Thyroid gland (tissue), 4 donors: Measurements from ENCODE around the gene RAB6B. TPM values are rescaled to one million over a fixed set of nuclear protein-coding genes. Genes with fewer than 3 reads are reported as not detected.

Experiments
- DNase-seq, 2 donors: peaks; one replicate each; pipeline ENCODE4 v3.0.0-alpha.2; 2019
- H3K27ac ChIP-seq, 3 donors: fragments of 200-600 bp; sonication (generic); 1 replicate in 2 of 3; 2 replicates in 1 of 3; pipeline ENCODE4 v1.5.1; 2016 to 2019; ENCODE audit warnings: mild to moderate bottlenecking in 1 of 3, moderate library complexity in 1 of 3
- H3K27me3 ChIP-seq: fragments of 200-600 bp; sonication (generic); one replicate; pipeline ENCODE4 v1.5.1; 2019
- H3K36me3 ChIP-seq, 2 donors: fragments of 200-600 bp; sonication (generic); one replicate each; pipeline ENCODE4 v1.5.1; 2016 to 2019
- H3K4me1 ChIP-seq, 2 donors: fragments of 200-600 bp; sonication (generic); one replicate each; pipeline ENCODE4 v1.5.1; 2017 to 2019
- H3K4me3 ChIP-seq, 3 donors: fragments of 200-600 bp; sonication (generic); replicated peaks in 1 of 3; 1 replicate in 2 of 3; 2 replicates in 1 of 3; pipeline ENCODE4 v1.5.1; 2016; ENCODE audit warnings: mild to moderate bottlenecking in 1 of 3
- H3K9me3 ChIP-seq: fragments of 200-600 bp; sonication (generic); one replicate; pipeline ENCODE4 v1.5.1; 2017
- CTCF ChIP-seq, 6 experiments: fragments of 200-600 bp in 3 of 6; fragments of 450-650 bp in 3 of 6; sonication (generic) in 3 of 6; IDR thresholded peaks; one replicate each; pipeline ENCODE4 v1.5.1; 2016 to 2019; ENCODE audit warnings: antibody characterized with exemption in 6 of 6, mild to moderate bottlenecking in 2 of 6, inconsistent platforms in 1 of 6, moderate library complexity in 1 of 6
- POLR2A ChIP-seq, 2 donors: fragments of 450-650 bp; IDR thresholded peaks; one replicate each; pipeline ENCODE4 v1.6.1; 2017; ENCODE audit warnings: antibody characterized with exemption in 2 of 2, mild to moderate bottlenecking in 2 of 2, moderate library complexity in 1 of 2
- whole genome bisulfite sequencing, 2 donors: methylation state at CpG; one replicate each; pipeline ENCODE4 v1.1.5; 2017; 5-methylcytosine and 5-hydroxymethylcytosine counted together
- intact Hi-C: fragments of 100-400 bp; cut with DNase I; formaldehyde crosslinking; loops from one replicate; pipeline ENCODE4 v1.15.1; 2023
- total RNA-seq, 4 donors: library from RNA; depleted of rRNA; stranded (reverse); fragments of >200 nt; gene quantifications; one replicate each; pipeline ENCODE4 v1.2.3, GENCODE V29; 2016

Gene RAB6B
- total RNA-seq, 4 donors from 2014 or later, result 4.4 to 6.2 (median 5.6) TPM

GRCh38 chr3:133824961-133825485 lies 70.7 kb downstream of the RAB6B start:
- no peak overlapping the region for H3K27ac ChIP-seq
- peaks cover 9 to 14% of the 10 kb centered on the region in 2 donors for H3K36me3 ChIP-seq
- TF ChIP-seq CTCF (IDR thresholded peaks at IDR 0.05) (no peak), POLR2A (IDR thresholded peaks at IDR 0.05) (no peak)
- no peaks in the 10 kb centered on the region for H3K27me3 ChIP-seq
- H3K4me1 ChIP-seq, result no peaks in the 10 kb centered on the region
- 76 to 95% methylated on average over 8 of the region's 8 CpGs for WGBS, 2 donors
- intact Hi-C loops, result loop anchor here (5.0 kb wide), 1 partner anchor 102 kb away; no protein-coding TSS in a partner anchor
- no peak for DNase-seq
- no peaks in the 10 kb centered on the region for H3K9me3 ChIP-seq
- no peak overlapping the region for H3K4me3 ChIP-seq

GRCh38 chr3:133821767-133822638 lies 73.7 kb downstream of the RAB6B start:
- Histone ChIP-seq H3K4me1 (no peaks in the 10 kb centered on the region), H3K36me3 (peaks cover 16 to 25% of the 10 kb centered on the region in 2 donors), H3K27ac (no peak overlapping the region), H3K4me3 (no peak overlapping the region), H3K27me3 (no peaks in the 10 kb centered on the region), H3K9me3 (no peaks in the 10 kb centered on the region)
- 75 to 93% methylated on average over 7 to 8 of the region's 8 CpGs for WGBS, 2 donors
- intact Hi-C loops, result loop anchor here (5.0 kb wide), 1 partner anchor 105 kb away; no protein-coding TSS in a partner anchor
- peak; percentile 27 to 84 for DNase-seq
- TF ChIP-seq POLR2A (IDR thresholded peaks at IDR 0.05), result no peak
- TF ChIP-seq CTCF (IDR thresholded peaks at IDR 0.05), result peak in 2 of 6 experiments; percentile 30 to 42

- H3K4me1 ChIP-seq, result no peaks in the 10 kb centered on the region
- no peak for DNase-seq
- H3K9me3 ChIP-seq, result no peaks in the 10 kb centered on the region
- H3K27me3 ChIP-seq, result no peaks in the 10 kb centered on the region
- WGBS, 2 donors, result 95 to 96% methylated on average over 3 of the region's 3 CpGs
- H3K4me3 ChIP-seq, result no peak overlapping the region
- H3K36me3 ChIP-seq, result peaks cover 16 to 32% of the 10 kb centered on the region in 2 donors
- intact Hi-C loops, result loop anchor here (5.0 kb wide), 1 partner anchor 106 kb away; no protein-coding TSS in a partner anchor
- TF ChIP-seq POLR2A (IDR thresholded peaks at IDR 0.05) (no peak), CTCF (IDR thresholded peaks at IDR 0.05) (no peak)
- no peak overlapping the region for H3K27ac ChIP-seq
Measured at GRCh38 chr3:133820889-133821675, 74.6 kb downstream of the RAB6B start.

GRCh38 chr3:133820129-133820528 lies 75.6 kb downstream of the RAB6B start:
- 93 to 95% methylated on average over 4 of the region's 4 CpGs for WGBS, 2 donors
- no peaks in the 10 kb centered on the region for H3K4me1 ChIP-seq
- H3K4me3 ChIP-seq, result no peak overlapping the region
- no peaks in the 10 kb centered on the region for H3K9me3 ChIP-seq
- no peaks in the 10 kb centered on the region for H3K27me3 ChIP-seq
- DNase-seq, result no peak
- H3K27ac ChIP-seq, result no peak overlapping the region
- intact Hi-C loops, result loop anchor here (5.0 kb wide), 1 partner anchor 107 kb away; no protein-coding TSS in a partner anchor
- TF ChIP-seq CTCF (IDR thresholded peaks at IDR 0.05) (no peak), POLR2A (IDR thresholded peaks at IDR 0.05) (no peak)
- peaks cover 16 to 35% of the 10 kb centered on the region in 2 donors for H3K36me3 ChIP-seq
